ENCODE measurements around the gene ARFIP1. TPM values are rescaled to one million over a fixed set of nuclear protein-coding genes. Genes with fewer than 3 reads are reported as not detected.

ARFIP1 gene
- total RNA-seq, 5 donors from 2014 or later (not counting 1 experiment from before 2014, with no cell fraction given) = 8.2 to 16.3 (median 12.1) TPM

DNA sequence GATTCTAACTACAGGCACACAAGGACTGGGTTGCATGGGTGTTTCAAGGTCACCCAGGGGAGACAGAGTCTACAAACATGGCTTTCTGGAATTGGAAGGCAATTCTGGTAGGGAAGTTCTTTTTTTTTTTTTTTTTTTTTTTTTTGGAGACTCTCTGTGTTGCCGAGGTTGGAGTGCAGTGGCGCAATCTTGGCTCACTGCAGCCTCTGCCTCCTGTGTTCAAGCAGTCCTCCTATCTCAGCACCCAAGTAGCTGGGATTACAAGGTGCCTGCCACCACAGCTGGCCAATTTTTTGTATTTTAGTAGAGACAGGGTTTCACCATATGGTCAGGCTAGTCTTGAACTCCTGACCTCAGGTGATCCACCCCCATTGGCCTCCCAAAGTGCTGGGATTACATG lies 140.1 kb downstream of the ARFIP1 start:
- no peak overlapping the region for H3K4me3 ChIP-seq (ENCODE audit: control insufficient read depth in 1 of 2, extremely low read depth in 1 of 2, low read length in 1 of 2)
- ChIA-PET CTCF (interaction anchor here in 1 of 2 donors (0.6 kb wide), 1 partner anchor 680 kb away, joined by 5 read pairs; no protein-coding TSS in a partner anchor), POLR2A (interaction anchor here in 1 of 2 donors (0.7 kb wide), 1 partner anchor 357 kb away, joined by 9 read pairs; no protein-coding TSS in a partner anchor)
- no peaks in the 10 kb centered on the region for H3K27me3 ChIP-seq (replicated peaks in 1 of 2; ENCODE audit: control insufficient read depth in 2 of 2, extremely low read depth in 1 of 2, insufficient read depth in 2 of 2, low read length in 1 of 2)
- no peaks in the 10 kb centered on the region for H3K9me3 ChIP-seq
- no peaks in the 10 kb centered on the region for H3K36me3 ChIP-seq (ENCODE audit: control insufficient read depth in 2 of 2, extremely low read depth in 1 of 2, insufficient read depth in 1 of 2, low read length in 1 of 2)
- ATAC-seq (replicated peaks in 1 of 4) = no peak
- Mint-ChIP-seq H3K9me3 (peaks cover 7 to 17% (median 13%) of the 10 kb centered on the region in 3 donors), H3K4me3 (no peak overlapping the region), H3K27ac (no peak overlapping the region), H3K36me3 (peaks cover 21% of the 10 kb centered on the region), H3K4me1 (no peaks in the 10 kb centered on the region), H3K27me3 (peaks cover 2 to 5% of the 10 kb centered on the region in 2 donors)
- H3K4me1 ChIP-seq (ENCODE audit: control insufficient read depth in 1 of 2, extremely low read depth in 1 of 2, insufficient read depth in 2 of 2, low read length in 2 of 2) = no peaks in the 10 kb centered on the region
- DNase-seq = no peak
- no CpG with 5 or more reads among the region's 2 CpGs for WGBS (ENCODE audit: insufficient coverage)
- no peak overlapping the region for H3K27ac ChIP-seq (ENCODE audit: low read length)

DNA sequence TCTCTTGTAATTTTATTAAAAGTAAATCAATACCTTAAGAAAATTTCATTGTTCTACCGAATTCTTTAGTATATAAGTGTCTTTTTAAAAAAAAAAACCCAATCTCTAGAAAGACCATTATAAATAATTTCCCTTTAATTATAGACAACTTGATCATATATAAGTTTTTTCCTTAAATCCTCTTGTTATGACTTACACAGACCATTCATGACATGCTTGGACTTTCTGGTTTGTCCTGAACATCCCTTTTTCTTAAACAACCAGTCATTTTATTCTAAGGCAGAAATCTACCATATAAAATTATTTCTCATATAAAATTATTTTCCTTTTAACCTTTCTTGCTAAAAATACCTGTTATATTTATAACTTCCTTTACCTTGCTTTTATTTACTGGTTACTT lies 141.0 kb downstream of the ARFIP1 start:
- ChIA-PET POLR2A (no interaction called here), CTCF (no interaction called here)
- peaks cover 7 to 17% (median 13%) of the 10 kb centered on the region in 3 donors for H3K9me3 Mint-ChIP-seq
- Histone ChIP-seq H3K27me3 (replicated peaks in 1 of 2; ENCODE audit: control insufficient read depth in 2 of 2, extremely low read depth in 1 of 2, insufficient read depth in 2 of 2, low read length in 1 of 2) (no peaks in the 10 kb centered on the region), H3K9me3 (no peaks in the 10 kb centered on the region), H3K4me1 (ENCODE audit: control insufficient read depth in 1 of 2, extremely low read depth in 1 of 2, insufficient read depth in 2 of 2, low read length in 2 of 2) (no peaks in the 10 kb centered on the region), H3K4me3 (ENCODE audit: control insufficient read depth in 1 of 2, extremely low read depth in 1 of 2, low read length in 1 of 2) (no peak overlapping the region), H3K36me3 (ENCODE audit: control insufficient read depth in 2 of 2, extremely low read depth in 1 of 2, insufficient read depth in 1 of 2, low read length in 1 of 2) (no peaks in the 10 kb centered on the region), H3K27ac (ENCODE audit: low read length) (no peak overlapping the region)
- no peak overlapping the region for H3K27ac Mint-ChIP-seq
- no CpG with 5 or more reads among the region's 1 CpG for WGBS (ENCODE audit: insufficient coverage)
- no peak overlapping the region for H3K4me3 Mint-ChIP-seq
- peaks cover 21% of the 10 kb centered on the region for H3K36me3 Mint-ChIP-seq
- no peak for ATAC-seq (replicated peaks in 1 of 4)
- H3K27me3 Mint-ChIP-seq = peaks cover 2 to 5% of the 10 kb centered on the region in 2 donors
- H3K4me1 Mint-ChIP-seq = no peaks in the 10 kb centered on the region
- no peak for DNase-seq

DNA sequence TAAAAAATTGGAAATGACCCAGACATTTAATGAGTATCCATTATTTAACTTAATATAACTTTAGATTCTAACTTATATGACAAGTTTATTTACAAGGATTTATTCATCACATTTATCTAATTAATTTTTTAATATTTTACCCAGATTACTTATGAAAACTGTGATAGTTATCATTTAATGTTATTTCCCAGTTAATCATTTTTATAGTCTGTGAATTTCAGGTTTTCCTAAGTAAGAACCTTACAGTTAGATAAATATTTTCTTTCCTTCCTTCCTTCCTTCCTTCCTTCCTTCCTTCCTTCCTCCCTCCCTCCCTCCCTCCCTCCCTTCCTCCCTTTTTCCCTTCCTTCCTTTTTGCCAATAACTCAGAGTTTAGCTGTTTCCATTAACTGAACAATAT lies 141.5 kb downstream of the ARFIP1 start:
- Histone ChIP-seq H3K9me3 (no peaks in the 10 kb centered on the region), H3K4me1 (ENCODE audit: control insufficient read depth in 1 of 2, extremely low read depth in 1 of 2, insufficient read depth in 2 of 2, low read length in 2 of 2) (no peaks in the 10 kb centered on the region), H3K27ac (ENCODE audit: low read length) (no peak overlapping the region), H3K4me3 (ENCODE audit: control insufficient read depth in 1 of 2, extremely low read depth in 1 of 2, low read length in 1 of 2) (no peak overlapping the region), H3K36me3 (ENCODE audit: control insufficient read depth in 2 of 2, extremely low read depth in 1 of 2, insufficient read depth in 1 of 2, low read length in 1 of 2) (no peaks in the 10 kb centered on the region), H3K27me3 (replicated peaks in 1 of 2; ENCODE audit: control insufficient read depth in 2 of 2, extremely low read depth in 1 of 2, insufficient read depth in 2 of 2, low read length in 1 of 2) (no peaks in the 10 kb centered on the region)
- ChIA-PET POLR2A (no interaction called here), CTCF (no interaction called here)
- no peaks in the 10 kb centered on the region for H3K4me1 Mint-ChIP-seq
- DNase-seq (no peak), ATAC-seq (replicated peaks in 1 of 4) (no peak)
- peaks cover 2 to 5% of the 10 kb centered on the region in 2 donors for H3K27me3 Mint-ChIP-seq
- peaks cover 21% of the 10 kb centered on the region for H3K36me3 Mint-ChIP-seq
- no peak overlapping the region for H3K4me3 Mint-ChIP-seq
- H3K9me3 Mint-ChIP-seq = peaks cover 7 to 17% (median 13%) of the 10 kb centered on the region in 3 donors
- no peak overlapping the region for H3K27ac Mint-ChIP-seq

DNA sequence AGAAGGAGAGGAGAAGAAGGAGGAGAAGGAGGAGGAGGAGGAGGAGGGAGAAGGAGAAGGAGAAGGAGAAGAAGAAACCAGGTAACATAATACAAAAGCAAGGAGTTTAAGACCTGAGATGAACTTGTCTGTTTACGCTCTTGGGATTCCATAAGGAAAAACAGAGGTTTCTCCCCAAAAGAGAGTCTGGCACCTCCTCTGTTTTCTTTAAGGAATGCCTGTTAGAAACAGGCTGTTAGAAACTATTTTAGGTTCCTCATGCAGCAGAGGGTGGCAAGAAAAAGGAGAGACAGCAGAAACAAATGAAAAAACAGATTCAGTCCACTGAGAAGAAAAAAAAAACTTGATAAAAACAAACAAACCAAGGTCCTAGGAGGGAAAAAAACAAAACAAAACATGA lies 146.1 kb downstream of the ARFIP1 start:
- no peak overlapping the region for H3K4me3 ChIP-seq (ENCODE audit: control insufficient read depth in 1 of 2, extremely low read depth in 1 of 2, low read length in 1 of 2)
- Mint-ChIP-seq H3K9me3 (peaks cover 0 to 6% (median 5%) of the 10 kb centered on the region in 3 donors), H3K27me3 (peaks cover 9 to 17% of the 10 kb centered on the region in 2 donors), H3K4me3 (no peak overlapping the region), H3K27ac (no peak overlapping the region), H3K36me3 (peaks cover 8% of the 10 kb centered on the region), H3K4me1 (peaks cover 0 to 2% (median 0%) of the 10 kb centered on the region in 3 donors)
- DNase-seq (no peak), ATAC-seq (replicated peaks in 1 of 4) (no peak)
- ChIA-PET CTCF (interaction anchor here in 1 of 2 donors (0.8 to 1.1 kb wide), 2 partner anchors 83 to 202 kb away, joined by 3 to 5 read pairs; no protein-coding TSS in a partner anchor), POLR2A (no interaction called here)
- H3K27ac ChIP-seq (ENCODE audit: low read length) = no peak overlapping the region
- peaks cover 0 to 2% of the 10 kb centered on the region in 2 experiments for H3K27me3 ChIP-seq (replicated peaks in 1 of 2; ENCODE audit: control insufficient read depth in 2 of 2, extremely low read depth in 1 of 2, insufficient read depth in 2 of 2, low read length in 1 of 2)
- no peaks in the 10 kb centered on the region for H3K9me3 ChIP-seq
- H3K36me3 ChIP-seq (ENCODE audit: control insufficient read depth in 2 of 2, extremely low read depth in 1 of 2, insufficient read depth in 1 of 2, low read length in 1 of 2) = no peaks in the 10 kb centered on the region
- H3K4me1 ChIP-seq (ENCODE audit: control insufficient read depth in 1 of 2, extremely low read depth in 1 of 2, insufficient read depth in 2 of 2, low read length in 2 of 2) = no peaks in the 10 kb centered on the region
- WGBS (ENCODE audit: insufficient coverage) = 100% methylated on average over 1 of the region's 1 CpG

DNA sequence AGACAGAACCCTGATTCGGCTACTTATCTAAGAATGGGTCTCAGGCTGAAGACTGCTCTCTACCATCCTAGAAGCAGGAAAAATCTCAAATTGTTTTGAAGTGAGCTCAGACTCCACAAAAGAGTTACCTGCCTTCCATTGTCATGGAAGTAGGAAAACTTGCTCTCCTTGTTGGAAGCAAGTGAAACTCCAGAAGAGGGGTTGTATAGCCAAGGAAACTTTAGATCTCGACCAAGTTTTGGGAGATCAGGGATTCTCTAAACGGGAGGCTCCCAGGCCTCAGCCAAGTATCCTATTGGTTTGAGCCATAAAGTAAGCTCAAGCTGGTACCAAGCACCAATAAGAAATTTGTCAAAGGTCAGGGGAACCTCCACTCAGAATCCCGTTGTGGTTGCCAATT lies 147.2 kb downstream of the ARFIP1 start:
- peaks cover 0 to 6% of the 10 kb centered on the region in 2 experiments for H3K27me3 ChIP-seq (replicated peaks in 1 of 2; ENCODE audit: control insufficient read depth in 2 of 2, extremely low read depth in 1 of 2, insufficient read depth in 2 of 2, low read length in 1 of 2)
- H3K27ac ChIP-seq (ENCODE audit: low read length) = no peak overlapping the region
- H3K36me3 ChIP-seq (ENCODE audit: control insufficient read depth in 2 of 2, extremely low read depth in 1 of 2, insufficient read depth in 1 of 2, low read length in 1 of 2) = no peaks in the 10 kb centered on the region
- peaks cover 0 to under 1% (median 0%) of the 10 kb centered on the region in 3 donors for H3K9me3 Mint-ChIP-seq
- H3K27ac Mint-ChIP-seq = no peak overlapping the region
- DNase-seq = no peak
- no peaks in the 10 kb centered on the region for H3K9me3 ChIP-seq
- ChIA-PET POLR2A (no interaction called here), CTCF (interaction anchor here in 1 of 2 donors (1.1 kb wide), 1 partner anchor 201 kb away, joined by 5 read pairs; no protein-coding TSS in a partner anchor)
- H3K4me1 Mint-ChIP-seq = peaks cover 0 to 2% (median 0%) of the 10 kb centered on the region in 3 donors
- WGBS (ENCODE audit: insufficient coverage) = 83% methylated on average over 3 of the region's 4 CpGs
- no peaks in the 10 kb centered on the region for H3K4me1 ChIP-seq (ENCODE audit: control insufficient read depth in 1 of 2, extremely low read depth in 1 of 2, insufficient read depth in 2 of 2, low read length in 2 of 2)
- peaks cover 10 to 13% of the 10 kb centered on the region in 2 donors for H3K27me3 Mint-ChIP-seq
- no peak overlapping the region for H3K4me3 Mint-ChIP-seq
- H3K4me3 ChIP-seq (ENCODE audit: control insufficient read depth in 1 of 2, extremely low read depth in 1 of 2, low read length in 1 of 2) = no peak overlapping the region
- ATAC-seq (replicated peaks in 1 of 4) = no peak
- peaks cover 4% of the 10 kb centered on the region for H3K36me3 Mint-ChIP-seq

DNA sequence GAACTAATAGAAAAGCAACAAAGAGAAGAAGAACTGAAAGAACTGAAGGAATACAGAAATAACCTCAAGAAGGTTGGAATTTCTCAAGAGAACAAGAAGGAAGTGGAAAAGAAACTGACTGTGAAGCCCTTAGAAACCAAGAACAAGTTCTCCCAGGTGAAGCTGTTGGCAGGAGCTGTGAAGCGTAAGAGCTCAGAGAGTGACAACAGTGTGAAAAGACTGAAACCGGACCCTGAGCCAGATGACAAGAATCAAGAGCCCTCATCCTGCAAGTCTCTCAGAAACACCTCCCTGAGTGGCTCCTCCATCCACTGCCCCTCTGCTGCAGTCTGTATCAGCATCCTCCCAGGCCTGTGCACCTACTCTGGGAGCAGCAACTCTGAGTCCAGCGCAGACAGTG lies 148.0 kb downstream of the ARFIP1 start:
- CTCF ChIA-PET = no interaction called here
- no peak overlapping the region for H3K4me3 Mint-ChIP-seq
- Histone ChIP-seq H3K27me3 (replicated peaks in 1 of 2; ENCODE audit: control insufficient read depth in 2 of 2, extremely low read depth in 1 of 2, insufficient read depth in 2 of 2, low read length in 1 of 2) (peaks cover 0 to 6% of the 10 kb centered on the region in 2 experiments), H3K27ac (ENCODE audit: low read length) (no peak overlapping the region), H3K4me3 (ENCODE audit: control insufficient read depth in 1 of 2, extremely low read depth in 1 of 2, low read length in 1 of 2) (no peak overlapping the region), H3K9me3 (no peaks in the 10 kb centered on the region), H3K4me1 (ENCODE audit: control insufficient read depth in 1 of 2, extremely low read depth in 1 of 2, insufficient read depth in 2 of 2, low read length in 2 of 2) (no peaks in the 10 kb centered on the region), H3K36me3 (ENCODE audit: control insufficient read depth in 2 of 2, extremely low read depth in 1 of 2, insufficient read depth in 1 of 2, low read length in 1 of 2) (no peaks in the 10 kb centered on the region)
- peaks cover 12 to 15% of the 10 kb centered on the region in 2 donors for H3K27me3 Mint-ChIP-seq
- ATAC-seq (replicated peaks in 1 of 4) (no peak), DNase-seq (no peak)
- H3K9me3 Mint-ChIP-seq = no peaks in the 10 kb centered on the region
- H3K36me3 Mint-ChIP-seq = peaks cover 4% of the 10 kb centered on the region
- H3K4me1 Mint-ChIP-seq = peaks cover 0 to 2% (median 0%) of the 10 kb centered on the region in 3 donors
- 100% methylated on average over 2 of the region's 3 CpGs for WGBS (ENCODE audit: insufficient coverage)
- POLR2A ChIA-PET = interaction anchor here in 1 of 2 donors (0.6 kb wide), 1 partner anchor 19 kb away, joined by 4 read pairs; no protein-coding TSS in a partner anchor
- H3K27ac Mint-ChIP-seq = no peak overlapping the region
